Ishikawa (cell line): ENCODE measurements around the gene EFHC2.

ENCODE experiments used
- CEBPB ChIP-seq: IDR thresholded peaks from 2 replicates; pipeline ENCODE4 v1.6.1; 2012
- CREB1 ChIP-seq: IDR thresholded peaks from 2 replicates; pipeline ENCODE4 v1.6.1; 2012; ENCODE audit warnings: low read depth
- EGR1 ChIP-seq: IDR thresholded peaks from 2 replicates; pipeline ENCODE4 v1.6.1; 2012
- EP300 ChIP-seq: IDR thresholded peaks from 2 replicates; pipeline ENCODE4 v1.6.1; 2012; ENCODE audit warnings: borderline replicate concordance
- FOXM1 ChIP-seq: IDR thresholded peaks from 2 replicates; pipeline ENCODE4 v1.6.1; 2012; ENCODE audit warnings: low read depth, borderline replicate concordance
- NFIC ChIP-seq: IDR thresholded peaks from 2 replicates; pipeline ENCODE4 v1.6.1; 2012
- RAD21 ChIP-seq: IDR thresholded peaks from 2 replicates; pipeline ENCODE4 v1.6.1; 2012; ENCODE audit warnings: low read depth
- TAF1 ChIP-seq: IDR thresholded peaks from 2 replicates; pipeline ENCODE4 v1.6.1; 2012; ENCODE audit warnings: low read depth, mild to moderate bottlenecking
- TCF12 ChIP-seq: IDR thresholded peaks from 2 replicates; pipeline ENCODE4 v1.6.1; 2012; ENCODE audit warnings: low read depth
- TEAD4 ChIP-seq: IDR thresholded peaks from 2 replicates; pipeline ENCODE4 v1.6.1; 2012
- USF1 ChIP-seq: IDR thresholded peaks from 2 replicates; pipeline ENCODE4 v1.6.1; 2012
- YY1 ChIP-seq: IDR thresholded peaks from 2 replicates; pipeline ENCODE4 v1.6.1; 2012; ENCODE audit warnings: low read depth
- ZBTB7A ChIP-seq: IDR thresholded peaks from 2 replicates; pipeline ENCODE4 v1.6.1; 2012; ENCODE audit warnings: low read depth
- TF ChIP-seq, protein P1 (sequence below): IDR thresholded peaks from 2 replicates; pipeline ENCODE4 v1.6.1; 2012; ENCODE audit warnings: low read depth, mild to moderate bottlenecking
- TF ChIP-seq, protein P2 (sequence below): IDR thresholded peaks from 2 replicates; pipeline ENCODE4 v1.6.1; 2012

EFHC2 gene

GRCh38 chrX:44156726-44157125, 186.7 kb downstream of the EFHC2 start:
- TF ChIP-seq EGR1: no peak
- no peak for TF ChIP-seq EP300
- no peak for TF ChIP-seq CEBPB
- TF ChIP-seq, protein P1, sequence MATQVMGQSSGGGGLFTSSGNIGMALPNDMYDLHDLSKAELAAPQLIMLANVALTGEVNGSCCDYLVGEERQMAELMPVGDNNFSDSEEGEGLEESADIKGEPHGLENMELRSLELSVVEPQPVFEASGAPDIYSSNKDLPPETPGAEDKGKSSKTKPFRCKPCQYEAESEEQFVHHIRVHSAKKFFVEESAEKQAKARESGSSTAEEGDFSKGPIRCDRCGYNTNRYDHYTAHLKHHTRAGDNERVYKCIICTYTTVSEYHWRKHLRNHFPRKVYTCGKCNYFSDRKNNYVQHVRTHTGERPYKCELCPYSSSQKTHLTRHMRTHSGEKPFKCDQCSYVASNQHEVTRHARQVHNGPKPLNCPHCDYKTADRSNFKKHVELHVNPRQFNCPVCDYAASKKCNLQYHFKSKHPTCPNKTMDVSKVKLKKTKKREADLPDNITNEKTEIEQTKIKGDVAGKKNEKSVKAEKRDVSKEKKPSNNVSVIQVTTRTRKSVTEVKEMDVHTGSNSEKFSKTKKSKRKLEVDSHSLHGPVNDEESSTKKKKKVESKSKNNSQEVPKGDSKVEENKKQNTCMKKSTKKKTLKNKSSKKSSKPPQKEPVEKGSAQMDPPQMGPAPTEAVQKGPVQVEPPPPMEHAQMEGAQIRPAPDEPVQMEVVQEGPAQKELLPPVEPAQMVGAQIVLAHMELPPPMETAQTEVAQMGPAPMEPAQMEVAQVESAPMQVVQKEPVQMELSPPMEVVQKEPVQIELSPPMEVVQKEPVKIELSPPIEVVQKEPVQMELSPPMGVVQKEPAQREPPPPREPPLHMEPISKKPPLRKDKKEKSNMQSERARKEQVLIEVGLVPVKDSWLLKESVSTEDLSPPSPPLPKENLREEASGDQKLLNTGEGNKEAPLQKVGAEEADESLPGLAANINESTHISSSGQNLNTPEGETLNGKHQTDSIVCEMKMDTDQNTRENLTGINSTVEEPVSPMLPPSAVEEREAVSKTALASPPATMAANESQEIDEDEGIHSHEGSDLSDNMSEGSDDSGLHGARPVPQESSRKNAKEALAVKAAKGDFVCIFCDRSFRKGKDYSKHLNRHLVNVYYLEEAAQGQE: no peak
- TF ChIP-seq, protein P2, sequence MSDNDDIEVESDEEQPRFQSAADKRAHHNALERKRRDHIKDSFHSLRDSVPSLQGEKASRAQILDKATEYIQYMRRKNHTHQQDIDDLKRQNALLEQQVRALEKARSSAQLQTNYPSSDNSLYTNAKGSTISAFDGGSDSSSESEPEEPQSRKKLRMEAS: no peak
- TF ChIP-seq FOXM1: no peak
- no peak for TF ChIP-seq TAF1
- TF ChIP-seq YY1: no peak
- no peak for TF ChIP-seq CREB1
- TF ChIP-seq TCF12: no peak
- no peak for TF ChIP-seq ZBTB7A
- TF ChIP-seq NFIC: no peak

DNA sequence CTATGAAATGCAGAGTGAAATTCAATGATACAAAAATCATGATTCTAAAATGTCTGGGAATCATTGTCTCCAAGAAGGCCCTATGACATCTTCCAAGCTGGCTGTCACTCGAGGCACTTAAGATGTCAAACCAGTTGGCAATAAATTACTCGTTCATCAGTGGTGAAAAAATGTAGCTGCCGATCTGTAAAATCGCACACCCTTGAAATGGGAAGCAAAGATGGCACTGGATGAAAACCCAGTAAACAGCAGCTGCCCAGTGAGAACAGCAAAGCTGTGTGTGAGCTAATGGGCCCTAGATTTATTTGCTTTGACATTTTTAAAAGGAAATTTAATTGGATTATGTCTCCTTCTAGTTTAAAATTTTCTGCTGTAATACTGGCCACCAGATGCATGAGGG, 188.3 kb downstream of the EFHC2 start:
- TF ChIP-seq, protein P1: no peak
- no peak for TF ChIP-seq NFIC
- no peak for TF ChIP-seq ZBTB7A
- no peak for TF ChIP-seq FOXM1
- TF ChIP-seq TEAD4: no peak
- no peak for TF ChIP-seq RAD21
- TF ChIP-seq TAF1: no peak
- no peak for TF ChIP-seq EP300
- TF ChIP-seq EGR1: no peak
- TF ChIP-seq, protein P2: no peak

DNA sequence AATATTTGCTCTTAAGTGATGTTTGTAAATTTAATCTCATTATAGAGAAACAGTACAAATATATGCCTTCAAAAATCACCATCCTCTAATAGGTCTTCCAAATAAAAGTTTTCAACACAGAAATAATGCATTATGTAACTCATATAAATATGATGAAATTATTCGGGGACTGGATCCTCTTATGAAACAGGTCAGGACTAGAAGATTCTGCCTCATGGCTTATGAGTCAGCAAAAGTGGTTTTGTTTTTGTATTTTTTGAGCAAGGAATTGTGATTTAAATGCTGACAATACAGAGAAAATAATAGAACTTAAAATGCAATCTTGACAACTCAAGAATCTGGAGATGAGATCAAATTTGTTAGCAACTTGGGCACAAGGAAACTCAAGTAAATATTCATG, 190.6 kb downstream of the EFHC2 start:
- no peak for TF ChIP-seq FOXM1
- TF ChIP-seq USF1: no peak
- TF ChIP-seq EGR1: no peak
- TF ChIP-seq NFIC: no peak
- TF ChIP-seq, protein P1: no peak

DNA sequence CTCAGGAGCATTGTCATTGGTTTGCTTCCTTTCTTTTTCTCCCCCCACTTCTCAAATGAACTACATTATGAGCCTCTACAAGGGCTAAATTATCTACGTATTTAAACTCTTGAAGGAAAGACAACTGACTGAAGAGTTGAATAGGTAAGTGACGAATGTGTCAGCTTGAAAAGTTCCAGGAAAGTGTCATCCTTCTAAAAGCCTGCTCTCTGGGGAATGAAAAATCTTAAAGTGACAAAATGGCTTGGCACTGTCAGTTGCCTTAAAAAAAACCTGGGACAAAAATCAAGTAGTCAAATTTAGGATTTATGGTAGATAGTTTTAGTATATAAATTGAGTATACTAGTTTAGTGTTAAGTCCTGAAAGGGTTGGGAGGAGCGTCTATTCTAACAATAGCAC, 196.3 kb downstream of the EFHC2 start:
- TF ChIP-seq NFIC (no peak), TEAD4 (no peak), USF1 (no peak), CREB1 (no peak), EGR1 (no peak), ZBTB7A (no peak), RAD21 (no peak), TCF12 (no peak), CEBPB (no peak), TAF1 (no peak), YY1 (no peak), EP300 (no peak), FOXM1 (no peak)
- TF ChIP-seq, protein P1: no peak
- TF ChIP-seq, protein P2: no peak
